Peyer's patch (tissue), 4 donors: ENCODE measurements around the gene DPPA2. TPM values are rescaled to one million over a fixed set of nuclear protein-coding genes. Genes with fewer than 3 reads are reported as not detected.

Experiments
- DNase-seq, 3 donors: peaks; one replicate each; pipeline ENCODE4 v3.0.0-alpha.2; 2017 to 2019
- H3K27ac ChIP-seq, 4 donors: fragments of 200-600 bp; sonication (generic); one replicate each; pipeline ENCODE4 v1.5.1; 2016 to 2019
- H3K27me3 ChIP-seq, 2 donors: fragments of 200-600 bp; sonication (generic); one replicate each; pipeline ENCODE4 v1.5.1; 2019
- H3K36me3 ChIP-seq, 3 donors: fragments of 200-600 bp; sonication (generic); one replicate each; pipeline ENCODE4 v1.5.1; 2016 to 2019
- H3K4me1 ChIP-seq, 4 donors: fragments of 200-600 bp; sonication (generic); one replicate each; pipeline ENCODE4 v1.5.1; 2016 to 2019
- H3K4me3 ChIP-seq, 4 donors: fragments of 200-600 bp; sonication (generic); 1 replicate in 3 of 4; 2 replicates in 1 of 4; pipeline ENCODE4 v1.5.1; 2016 to 2019; ENCODE audit warnings: mild to moderate bottlenecking in 1 of 4
- H3K9me3 ChIP-seq, 4 donors: fragments of 200-600 bp; sonication (generic); one replicate each; pipeline ENCODE4 v1.5.1; 2016 to 2019; ENCODE audit warnings: mild to moderate bottlenecking in 1 of 4
- POLR2A ChIP-seq, 2 donors: fragments of 450-650 bp; IDR thresholded peaks; one replicate each; pipeline ENCODE4 v1.5.1; 2017; ENCODE audit warnings: antibody characterized with exemption in 2 of 2, mild to moderate bottlenecking in 2 of 2, moderate library complexity in 2 of 2
- total RNA-seq, 4 donors: library from RNA; depleted of rRNA; stranded (reverse); fragments of >200 nt; gene quantifications; one replicate each; pipeline ENCODE4 v1.1.0, GENCODE V29; 2016
- TF ChIP-seq, protein P1 (sequence below), 6 experiments: fragments of 450-650 bp in 4 of 6; fragments of 200-600 bp in 2 of 6; sonication (generic) in 1 of 6; IDR thresholded peaks; one replicate each; pipeline ENCODE4 v1.5.1; 2017 to 2019; ENCODE audit warnings: antibody characterized with exemption in 6 of 6, mild to moderate bottlenecking in 3 of 6, moderate library complexity in 1 of 6

Gene DPPA2
- total RNA-seq, 4 donors from 2014 or later = not detected

DNA sequence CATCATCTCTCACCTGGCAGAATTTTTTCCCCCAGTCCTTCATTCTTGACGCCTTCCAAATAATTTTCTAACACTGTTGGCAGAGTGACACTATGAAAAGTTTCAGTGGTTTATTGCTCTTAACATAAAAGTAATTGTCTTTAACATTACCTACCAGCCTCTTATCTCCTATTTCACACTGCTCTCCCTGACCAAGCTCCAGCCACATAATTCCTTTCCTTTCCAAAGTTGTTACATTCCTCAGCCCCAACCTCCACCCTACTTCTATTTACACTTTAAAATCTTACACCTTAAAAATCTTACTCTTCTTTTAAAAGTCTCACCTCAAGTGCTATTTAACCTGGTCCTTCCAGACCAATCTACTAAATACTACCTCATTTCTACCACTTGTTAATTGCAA lies 18.3 kb upstream of the DPPA2 start:
- no peaks in the 10 kb centered on the region for H3K27me3 ChIP-seq
- H3K4me1 ChIP-seq = no peaks in the 10 kb centered on the region
- DNase-seq = no peak
- H3K27ac ChIP-seq = no peak overlapping the region
- H3K36me3 ChIP-seq = no peaks in the 10 kb centered on the region
- no peak overlapping the region for H3K4me3 ChIP-seq
- no peaks in the 10 kb centered on the region for H3K9me3 ChIP-seq
- no peak for TF ChIP-seq POLR2A (IDR thresholded peaks at IDR 0.05)
- TF ChIP-seq, protein P1, sequence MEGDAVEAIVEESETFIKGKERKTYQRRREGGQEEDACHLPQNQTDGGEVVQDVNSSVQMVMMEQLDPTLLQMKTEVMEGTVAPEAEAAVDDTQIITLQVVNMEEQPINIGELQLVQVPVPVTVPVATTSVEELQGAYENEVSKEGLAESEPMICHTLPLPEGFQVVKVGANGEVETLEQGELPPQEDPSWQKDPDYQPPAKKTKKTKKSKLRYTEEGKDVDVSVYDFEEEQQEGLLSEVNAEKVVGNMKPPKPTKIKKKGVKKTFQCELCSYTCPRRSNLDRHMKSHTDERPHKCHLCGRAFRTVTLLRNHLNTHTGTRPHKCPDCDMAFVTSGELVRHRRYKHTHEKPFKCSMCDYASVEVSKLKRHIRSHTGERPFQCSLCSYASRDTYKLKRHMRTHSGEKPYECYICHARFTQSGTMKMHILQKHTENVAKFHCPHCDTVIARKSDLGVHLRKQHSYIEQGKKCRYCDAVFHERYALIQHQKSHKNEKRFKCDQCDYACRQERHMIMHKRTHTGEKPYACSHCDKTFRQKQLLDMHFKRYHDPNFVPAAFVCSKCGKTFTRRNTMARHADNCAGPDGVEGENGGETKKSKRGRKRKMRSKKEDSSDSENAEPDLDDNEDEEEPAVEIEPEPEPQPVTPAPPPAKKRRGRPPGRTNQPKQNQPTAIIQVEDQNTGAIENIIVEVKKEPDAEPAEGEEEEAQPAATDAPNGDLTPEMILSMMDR (IDR thresholded peaks at IDR 0.05) = no peak

DNA sequence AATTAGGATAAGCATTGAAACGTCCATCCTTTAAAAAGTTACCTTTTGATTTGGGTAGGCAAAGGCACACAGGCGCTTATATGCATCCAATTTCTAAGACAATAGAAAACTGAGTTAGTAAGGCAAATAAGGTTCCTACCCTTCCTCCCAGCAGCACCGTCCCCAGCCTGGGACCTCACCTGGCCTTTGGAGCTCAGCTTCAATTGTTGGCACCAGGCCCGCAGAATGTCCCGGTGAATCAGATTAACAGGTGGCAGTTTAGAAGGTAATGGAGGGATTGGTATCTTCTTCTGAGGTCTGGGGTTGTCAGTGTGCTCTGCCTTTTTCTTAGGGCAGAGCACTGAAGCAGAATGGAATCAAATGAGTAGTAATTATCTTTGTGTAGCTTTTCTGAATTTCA lies 15.4 kb upstream of the DPPA2 start:
- Histone ChIP-seq H3K4me1 (no peaks in the 10 kb centered on the region), H3K27me3 (no peaks in the 10 kb centered on the region), H3K27ac (no peak overlapping the region), H3K36me3 (no peaks in the 10 kb centered on the region), H3K9me3 (no peaks in the 10 kb centered on the region), H3K4me3 (no peak overlapping the region)
- TF ChIP-seq, protein P1 (IDR thresholded peaks at IDR 0.05) = no peak
- no peak for DNase-seq

DNA sequence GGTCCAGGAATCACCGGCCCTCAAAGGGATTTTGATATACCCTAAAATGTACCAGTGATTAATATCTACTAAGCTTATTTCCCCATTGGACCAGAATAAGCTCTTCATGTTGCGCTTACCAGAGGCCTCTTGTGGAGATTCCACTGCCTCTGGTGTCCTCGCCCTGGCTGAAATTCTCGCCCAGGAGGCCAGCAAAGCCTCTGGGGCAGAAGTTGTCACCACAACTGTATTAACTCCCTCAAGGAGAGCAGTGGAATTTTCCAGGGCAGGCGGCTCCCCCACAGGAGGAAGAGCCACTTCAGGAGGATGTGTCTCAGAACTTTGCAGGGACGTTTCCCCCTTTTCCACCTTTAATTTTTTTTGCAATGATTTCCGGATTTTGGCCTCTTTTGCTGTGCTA lies 14.1 kb upstream of the DPPA2 start:
- no peaks in the 10 kb centered on the region for H3K9me3 ChIP-seq
- no peaks in the 10 kb centered on the region for H3K27me3 ChIP-seq
- DNase-seq = no peak
- TF ChIP-seq, protein P1 (IDR thresholded peaks at IDR 0.05) = no peak
- no peak for TF ChIP-seq POLR2A (IDR thresholded peaks at IDR 0.05)
- H3K4me3 ChIP-seq = no peak overlapping the region
- no peaks in the 10 kb centered on the region for H3K4me1 ChIP-seq
- H3K36me3 ChIP-seq = no peaks in the 10 kb centered on the region
- no peak overlapping the region for H3K27ac ChIP-seq

DNA sequence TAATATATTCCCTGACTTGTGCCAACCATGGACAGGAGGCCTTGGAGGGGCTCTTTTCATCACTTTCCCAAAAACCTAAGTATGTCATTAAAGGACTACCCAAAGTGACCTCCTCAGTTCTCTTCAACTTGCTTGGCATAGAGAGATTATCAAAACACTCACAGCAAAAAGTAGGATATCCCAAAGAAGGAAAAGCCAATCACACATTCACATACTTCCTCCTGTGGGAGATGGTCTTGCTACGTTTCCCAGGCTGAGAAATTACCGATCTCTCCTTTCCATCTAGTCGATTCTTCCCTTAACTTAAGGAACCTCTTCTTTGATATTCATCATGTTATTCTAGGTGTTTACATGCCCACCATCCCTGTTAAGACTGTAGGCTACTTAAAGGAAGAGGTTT lies 11.9 kb upstream of the DPPA2 start:
- no peak overlapping the region for H3K4me3 ChIP-seq
- no peaks in the 10 kb centered on the region for H3K27me3 ChIP-seq
- TF ChIP-seq, protein P1 (IDR thresholded peaks at IDR 0.05) = no peak
- TF ChIP-seq POLR2A (IDR thresholded peaks at IDR 0.05) = no peak
- no peak overlapping the region for H3K27ac ChIP-seq
- DNase-seq = no peak
- H3K36me3 ChIP-seq = no peaks in the 10 kb centered on the region
- no peaks in the 10 kb centered on the region for H3K4me1 ChIP-seq
- H3K9me3 ChIP-seq = no peaks in the 10 kb centered on the region

DNA sequence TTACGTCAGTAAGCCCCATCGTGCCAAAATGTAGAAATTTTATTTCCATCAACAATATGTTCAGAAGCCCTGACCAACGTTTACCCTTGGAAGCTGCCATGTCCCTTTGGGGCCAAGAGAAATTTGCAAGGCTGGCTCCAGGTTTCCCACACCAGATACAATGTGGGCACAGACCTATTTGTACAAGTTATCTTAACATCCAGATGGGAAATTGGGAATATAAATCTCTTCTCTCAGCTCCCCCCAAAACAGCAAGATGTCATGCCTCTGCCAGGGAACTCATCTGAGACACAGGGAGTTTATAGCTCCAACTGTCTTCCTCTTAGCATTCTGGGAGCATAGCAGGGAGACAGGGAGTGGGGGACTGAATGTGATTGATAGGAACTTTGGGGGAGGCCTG lies 9.3 kb upstream of the DPPA2 start:
- no peak overlapping the region for H3K4me3 ChIP-seq
- no peaks in the 10 kb centered on the region for H3K27me3 ChIP-seq
- H3K9me3 ChIP-seq = no peaks in the 10 kb centered on the region
- no peak for DNase-seq
- no peaks in the 10 kb centered on the region for H3K4me1 ChIP-seq
- TF ChIP-seq, protein P1 (IDR thresholded peaks at IDR 0.05) = no peak
- no peak for TF ChIP-seq POLR2A (IDR thresholded peaks at IDR 0.05)
- H3K36me3 ChIP-seq = no peaks in the 10 kb centered on the region
- no peak overlapping the region for H3K27ac ChIP-seq

DNA sequence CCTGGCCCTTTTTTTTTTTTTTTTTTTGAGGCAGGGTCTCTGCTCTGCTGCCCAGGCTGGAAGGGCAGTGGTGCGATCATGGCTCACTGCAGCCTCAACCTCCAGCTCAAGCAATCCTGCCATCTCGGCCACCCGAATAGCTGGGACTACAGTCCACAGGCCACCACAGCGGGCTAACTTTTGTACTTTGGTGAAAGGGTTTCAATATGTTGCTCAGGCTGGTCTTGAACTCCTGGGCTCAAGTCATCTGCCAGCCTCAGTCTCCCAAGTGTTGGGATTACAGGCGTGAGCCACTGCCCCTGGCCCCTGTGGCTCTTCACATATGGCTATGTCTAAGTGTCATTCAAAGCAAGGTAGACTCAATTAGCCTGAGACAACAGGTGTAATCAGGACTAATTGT lies 8.8 kb upstream of the DPPA2 start:
- Histone ChIP-seq H3K27me3 (no peaks in the 10 kb centered on the region), H3K27ac (no peak overlapping the region), H3K36me3 (no peaks in the 10 kb centered on the region), H3K9me3 (no peaks in the 10 kb centered on the region), H3K4me3 (no peak overlapping the region), H3K4me1 (no peaks in the 10 kb centered on the region)
- no peak for DNase-seq
- TF ChIP-seq, protein P1 (IDR thresholded peaks at IDR 0.05) = no peak
- TF ChIP-seq POLR2A (IDR thresholded peaks at IDR 0.05) = no peak
